Measurements from ENCODE around the gene HSD17B11.
"Not testable (repeated sequence)": the region's sequence is repeated elsewhere in the genome, so short reads cannot be mapped to it uniquely, and the experiment has no call there.

Gene HSD17B11

DNA sequence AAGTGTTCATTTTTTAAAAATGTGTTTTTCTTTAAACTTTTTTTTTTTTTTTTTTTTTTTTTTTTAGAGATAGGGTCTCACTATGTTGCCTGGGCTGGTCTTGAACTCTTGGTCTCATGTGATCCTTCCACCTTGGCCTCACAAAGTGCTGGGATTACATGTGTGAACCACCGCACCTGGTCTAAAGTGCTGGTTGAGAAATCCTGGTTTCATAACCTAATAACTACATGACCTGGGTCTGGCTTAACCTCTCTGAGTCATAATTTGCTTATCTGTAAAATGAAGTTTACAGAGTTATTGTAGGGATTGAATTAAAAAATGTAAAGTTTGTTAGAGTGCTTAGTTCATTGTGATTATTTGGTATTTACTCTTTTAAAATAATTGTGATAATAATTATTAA, 73.5 kb downstream of the HSD17B11 start:
- DNase-seq (ENCODE audit: low read depth), result peak; percentile 12
- TF ChIP-seq, protein P1, sequence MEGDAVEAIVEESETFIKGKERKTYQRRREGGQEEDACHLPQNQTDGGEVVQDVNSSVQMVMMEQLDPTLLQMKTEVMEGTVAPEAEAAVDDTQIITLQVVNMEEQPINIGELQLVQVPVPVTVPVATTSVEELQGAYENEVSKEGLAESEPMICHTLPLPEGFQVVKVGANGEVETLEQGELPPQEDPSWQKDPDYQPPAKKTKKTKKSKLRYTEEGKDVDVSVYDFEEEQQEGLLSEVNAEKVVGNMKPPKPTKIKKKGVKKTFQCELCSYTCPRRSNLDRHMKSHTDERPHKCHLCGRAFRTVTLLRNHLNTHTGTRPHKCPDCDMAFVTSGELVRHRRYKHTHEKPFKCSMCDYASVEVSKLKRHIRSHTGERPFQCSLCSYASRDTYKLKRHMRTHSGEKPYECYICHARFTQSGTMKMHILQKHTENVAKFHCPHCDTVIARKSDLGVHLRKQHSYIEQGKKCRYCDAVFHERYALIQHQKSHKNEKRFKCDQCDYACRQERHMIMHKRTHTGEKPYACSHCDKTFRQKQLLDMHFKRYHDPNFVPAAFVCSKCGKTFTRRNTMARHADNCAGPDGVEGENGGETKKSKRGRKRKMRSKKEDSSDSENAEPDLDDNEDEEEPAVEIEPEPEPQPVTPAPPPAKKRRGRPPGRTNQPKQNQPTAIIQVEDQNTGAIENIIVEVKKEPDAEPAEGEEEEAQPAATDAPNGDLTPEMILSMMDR (conservative IDR thresholded peaks at IDR 0.05; ENCODE audit: low read depth, low read length), result no peak

GRCh38 chr4:87316961-87317360, 74.0 kb downstream of the HSD17B11 start:
- TF ChIP-seq, protein P1 (conservative IDR thresholded peaks at IDR 0.05; ENCODE audit: low read depth, low read length), result no peak
- no peak for DNase-seq (ENCODE audit: low read depth)
- no peak overlapping the region for H3K4me3 ChIP-seq (ENCODE audit: low read length)

More for the DNA sequence above, 73.5 kb downstream of the HSD17B11 start:
- no peak overlapping the region for H3K4me3 ChIP-seq (ENCODE audit: low read length)

DNA sequence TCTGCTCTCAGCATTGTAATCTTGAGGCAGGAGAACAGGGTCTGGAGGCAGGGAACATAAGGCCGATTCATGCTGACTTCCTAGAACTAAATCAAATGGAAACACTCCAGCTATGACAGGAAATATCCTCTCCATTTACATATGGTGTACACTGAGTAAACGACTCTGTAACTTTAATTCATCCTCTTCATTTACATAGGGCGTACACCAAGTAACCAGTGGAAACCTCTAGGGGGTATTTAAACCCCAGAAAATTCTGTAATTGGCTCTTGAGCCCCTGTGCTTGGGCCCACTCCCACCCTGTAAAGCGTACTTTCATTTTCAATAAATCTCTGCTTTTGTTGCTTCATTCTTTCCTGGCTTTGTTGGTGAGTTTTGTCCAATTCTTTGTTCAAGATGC, 76.0 kb downstream of the HSD17B11 start:
- H3K4me3 ChIP-seq (ENCODE audit: low read length); DNase-seq (ENCODE audit: low read depth): not testable (repeated sequence)

- H3K4me3 ChIP-seq (ENCODE audit: low read length), result no peak overlapping the region
- no peak for DNase-seq (ENCODE audit: low read depth)
- TF ChIP-seq, protein P1 (conservative IDR thresholded peaks at IDR 0.05; ENCODE audit: low read depth, low read length), result no peak
Observed at GRCh38 chr4:87313756-87314155, 77.2 kb downstream of the HSD17B11 start.

- DNase-seq (ENCODE audit: low read depth), result no peak
- TF ChIP-seq, protein P1 (conservative IDR thresholded peaks at IDR 0.05; ENCODE audit: low read depth, low read length), result no peak
- H3K4me3 ChIP-seq (ENCODE audit: low read length), result no peak overlapping the region
Observed at GRCh38 chr4:87311684-87312083, 79.3 kb downstream of the HSD17B11 start.

DNA sequence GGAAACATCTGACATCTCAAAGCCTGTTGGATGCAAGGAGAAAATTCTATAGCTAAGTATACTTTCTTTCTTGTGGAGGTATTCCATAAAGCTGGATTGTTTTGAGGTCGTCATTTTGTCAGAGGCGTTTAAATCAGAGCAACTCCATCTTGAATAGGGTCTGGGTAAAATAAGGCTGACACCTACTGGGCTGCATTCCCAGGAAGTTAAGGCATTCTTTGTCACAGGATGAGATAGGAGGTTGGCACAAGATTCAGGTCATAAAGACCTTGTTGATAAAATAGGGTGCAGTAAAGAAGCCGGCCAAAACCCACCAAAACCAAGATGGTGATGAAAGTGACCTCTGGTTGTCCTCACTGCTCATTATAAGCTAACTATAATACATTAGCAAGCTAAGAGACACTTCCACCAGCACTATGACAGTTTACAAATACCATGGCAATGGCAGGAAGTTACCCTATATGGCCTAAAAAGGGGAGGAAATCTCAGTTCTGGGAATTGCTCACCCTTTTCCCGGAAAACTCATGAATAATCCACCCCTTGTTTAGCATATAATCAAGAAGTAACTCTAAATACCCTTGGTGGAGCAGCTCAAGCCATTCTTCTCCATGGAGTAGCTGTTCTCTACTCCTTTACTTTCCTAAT, 80.2 kb downstream of the HSD17B11 start:
- no peak for DNase-seq (ENCODE audit: low read depth)
- H3K4me3 ChIP-seq (ENCODE audit: low read length), result no peak overlapping the region
- TF ChIP-seq, protein P1 (conservative IDR thresholded peaks at IDR 0.05; ENCODE audit: low read depth, low read length), result no peak

GRCh38 chr4:87309625-87310024, 81.4 kb downstream of the HSD17B11 start:
- no peak for DNase-seq (ENCODE audit: low read depth)
- no peak overlapping the region for H3K4me3 ChIP-seq (ENCODE audit: low read length)
- TF ChIP-seq, protein P1 (conservative IDR thresholded peaks at IDR 0.05; ENCODE audit: low read depth, low read length), result no peak
